Measurements from ENCODE around the gene PERCC1.

- no peak for TF ChIP-seq POLR2A (IDR thresholded peaks at IDR 0.05; ENCODE audit: low read length)
- TF ChIP-seq GATA1 (IDR thresholded peaks at IDR 0.05; ENCODE audit: low read depth, low read length) = no peak
Measured at GRCh38 chr16:1438229-1439057, 7.6 kb downstream of the PERCC1 start.
